Adrenal gland (tissue), 12 donors: ENCODE data around the gene LYRM4. TPM values are rescaled to one million over a fixed set of nuclear protein-coding genes. Genes with fewer than 3 reads are reported as not detected.
A peak's percentile ranks its signal among the peaks of the same experiment; 100 is the strongest.

ENCODE experiments used
- DNase-seq, 7 donors: peaks; one replicate each; pipeline ENCODE4 v3.0.0-alpha.2; 2019 to 2020
- H3K27ac ChIP-seq, 5 donors: fragments of 200-600 bp; sonication (generic) in 4 of 5; 1 replicate in 3 of 5; 2 replicates in 2 of 5; pipeline versions ENCODE4 v1.5.1 to v1.8.0; 2016 to 2020; ENCODE audit warnings: mild to moderate bottlenecking in 1 of 5
- H3K27me3 ChIP-seq: fragments of 200-600 bp; 2 replicates; pipeline ENCODE4 v1.8.0; 2021
- H3K36me3 ChIP-seq, 2 donors: fragments of 200-600 bp; replicated peaks in 1 of 2; 1 replicate in 1 of 2; 2 replicates in 1 of 2; pipeline versions ENCODE4 v1.5.1 to v1.8.0; 2018 to 2022
- H3K4me1 ChIP-seq, 2 donors: fragments of 200-600 bp; replicated peaks in 1 of 2; 1 replicate in 1 of 2; 2 replicates in 1 of 2; pipeline versions ENCODE4 v1.5.1 to v1.8.0; 2018 to 2021
- H3K4me3 ChIP-seq, 4 donors: fragments of 200-600 bp; sonication (generic) in 3 of 4; one replicate each; pipeline ENCODE4 v1.5.1; 2016 to 2018
- H3K9me3 ChIP-seq, 3 donors: fragments of 200-600 bp; sonication (generic) in 1 of 3; replicated peaks in 1 of 3; 1 replicate in 2 of 3; 2 replicates in 1 of 3; pipeline versions ENCODE4 v1.5.1 to v1.8.0; 2016 to 2021
- CTCF ChIP-seq, 6 experiments: fragments of 450-650 bp in 4 of 6; fragments of 200-600 bp in 2 of 6; sonication (generic) in 1 of 6; IDR thresholded peaks; 1 replicate in 5 of 6; 2 replicates in 1 of 6; pipeline versions ENCODE4 v1.5.1 to v1.8.0; 2016 to 2021; ENCODE audit warnings: antibody characterized with exemption in 6 of 6, mild to moderate bottlenecking in 2 of 6, moderate library complexity in 1 of 6
- POLR2A ChIP-seq, 2 donors: fragments of 450-650 bp; IDR thresholded peaks; one replicate each; pipeline ENCODE4 v1.6.1; 2017; ENCODE audit warnings: antibody characterized with exemption in 2 of 2, mild to moderate bottlenecking in 2 of 2, moderate library complexity in 1 of 2
- WGBS, 4 donors: extraction: QIAGEN DNeasy Blood & Tissue Kit in 2 of 4; methylation state at CpG; one replicate each; pipeline versions ENCODE4 v1.1.5 to v1.1.7; 2013 to 2017; 5-methylcytosine and 5-hydroxymethylcytosine counted together
- intact Hi-C, 2 donors: fragments of 100-400 bp; cut with DNase I; formaldehyde crosslinking; loops; one replicate each; pipeline versions ENCODE4 v1.14.1 to v1.15.0; 2022 to 2023
- polyA plus RNA-seq, 3 donors: library from polyadenylated mRNA; stranded (reverse); fragments of 200-250 nt in 2 of 3; fragments of 350-450 nt in 1 of 3; fragmentation: Illumina TruSeq in 1 of 3; extraction: RNeasy Lipid Tissue Mini Kit (QIAGEN cat#74804) in 1 of 3; gene quantifications; one replicate each; pipeline ENCODE4 v1.2.3, GENCODE V29; 2013 to 2014
- total RNA-seq, 9 donors: library from RNA; depleted of rRNA in 4 of 9; stranded (reverse); fragments of >200 nt in 4 of 9; fragments of 120-200 nt in 1 of 9; fragmentation: NEBNext Ultra II Directional in 1 of 9; extraction: Animal tissue kit (Norgen Biotek cat#: 25700) in 1 of 9; gene quantifications; one replicate each; pipeline versions ENCODE4 v1.1.0 to v1.2.4, GENCODE V29; 2013 to 2023
- donor health status: healthy with polysubstance abuse.
- donor health status: Bipolar disorder and iron deficiency.
- donor health status: DM: yes; HTN: yes; CAD: no.
- donor health status: DM: no; HTN: no; CAD: no.
- donor health status: DM: no; HTN: no; CAD: no.
- donor health status: DM: yes; HTN: yes; CAD: no.

LYRM4 gene
- total and polyA plus RNA-seq, 12 donors = 16.1 to 65.1 (median 29.9) TPM

- TF ChIP-seq CTCF (IDR thresholded peaks at IDR 0.05) (no peak), POLR2A (IDR thresholded peaks at IDR 0.05) (no peak)
- DNase-seq = peak in 1 of 7 donors; percentile 41
- no peaks in the 10 kb centered on the region for H3K27me3 ChIP-seq
- no peak overlapping the region for H3K4me3 ChIP-seq
- intact Hi-C loops = no loop called here
- H3K36me3 ChIP-seq = no peaks in the 10 kb centered on the region
- WGBS, 4 donors = 94 to 95% (median 95%) methylated on average over 7 of the region's 7 CpGs
- peaks cover 0 to 3% of the 10 kb centered on the region in 2 donors for H3K4me1 ChIP-seq
- no peak overlapping the region for H3K27ac ChIP-seq
- H3K9me3 ChIP-seq = no peaks in the 10 kb centered on the region
Measured at GRCh38 chr6:5111626-5112025, 149.1 kb downstream of the LYRM4 start.

GRCh38 chr6:5110246-5110645 lies 150.5 kb downstream of the LYRM4 start:
- intact Hi-C loops = no loop called here
- TF ChIP-seq CTCF (IDR thresholded peaks at IDR 0.05) = no peak
- no peak for TF ChIP-seq POLR2A (IDR thresholded peaks at IDR 0.05)
- H3K4me3 ChIP-seq = no peak overlapping the region
- H3K4me1 ChIP-seq = peaks cover 0 to 3% of the 10 kb centered on the region in 2 donors
- peak in 1 of 7 donors; percentile 21 for DNase-seq
- H3K27me3 ChIP-seq = no peaks in the 10 kb centered on the region
- no peak overlapping the region for H3K27ac ChIP-seq
- H3K36me3 ChIP-seq = no peaks in the 10 kb centered on the region
- H3K9me3 ChIP-seq = no peaks in the 10 kb centered on the region
- WGBS, 4 donors = 90 to 93% (median 92%) methylated on average over 16 of the region's 16 CpGs

GRCh38 chr6:5109436-5109835 lies 151.3 kb downstream of the LYRM4 start:
- Histone ChIP-seq H3K9me3 (no peaks in the 10 kb centered on the region), H3K4me1 (peaks cover 0 to 3% of the 10 kb centered on the region in 2 donors), H3K4me3 (no peak overlapping the region), H3K27ac (no peak overlapping the region), H3K27me3 (no peaks in the 10 kb centered on the region), H3K36me3 (no peaks in the 10 kb centered on the region)
- TF ChIP-seq POLR2A (IDR thresholded peaks at IDR 0.05) = no peak
- TF ChIP-seq CTCF (IDR thresholded peaks at IDR 0.05) = no peak
- WGBS, 4 donors = 83 to 97% (median 95%) methylated on average over 1 to 10 of the region's 10 CpGs
- no peak for DNase-seq
- intact Hi-C loops = no loop called here

- H3K36me3 ChIP-seq = no peaks in the 10 kb centered on the region
- TF ChIP-seq POLR2A (IDR thresholded peaks at IDR 0.05) (no peak), CTCF (IDR thresholded peaks at IDR 0.05) (no peak)
- H3K4me3 ChIP-seq = no peak overlapping the region
- no peaks in the 10 kb centered on the region for H3K9me3 ChIP-seq
- no peak overlapping the region for H3K27ac ChIP-seq
- WGBS, 4 donors = 89 to 100% (median 94%) methylated on average over 4 to 6 of the region's 6 CpGs
- DNase-seq = no peak
- intact Hi-C loops = no loop called here
- no peaks in the 10 kb centered on the region for H3K27me3 ChIP-seq
- peaks cover 0 to 3% of the 10 kb centered on the region in 2 donors for H3K4me1 ChIP-seq
Measured at GRCh38 chr6:5108536-5109150, 152.1 kb downstream of the LYRM4 start.
